Activated T-cell treated with anti-CD3 and anti-CD28 coated beads for 1 hour (primary cell): ENCODE data around the gene PARD6G.

Source experiments
- DNase-seq: peaks from one replicate; pipeline ENCODE4 v3.0.0-alpha.2; 2020; ENCODE audit warnings: low read depth

PARD6G gene

DNA sequence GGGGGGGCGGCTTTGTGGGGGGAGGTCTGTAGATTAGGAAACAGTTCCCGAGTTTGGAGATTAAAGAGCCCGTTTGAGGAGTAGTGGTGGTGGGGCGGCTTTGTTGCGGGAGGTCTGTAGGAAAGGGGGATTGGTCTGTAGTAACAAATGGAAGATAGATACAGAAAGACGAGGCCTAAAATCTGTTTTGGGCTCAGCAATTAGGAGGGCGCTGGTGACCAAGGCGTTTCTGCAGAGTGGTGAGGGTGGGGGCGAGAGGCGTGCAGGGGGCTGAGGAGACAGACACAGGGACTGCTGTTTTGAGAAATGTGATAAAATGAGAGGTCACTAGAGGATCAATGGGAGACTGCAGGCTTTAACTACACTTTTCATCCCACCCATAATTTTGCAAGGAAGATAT is 139.9 kb downstream of the PARD6G start:
- DNase-seq = no peak
